HepG2 (cell line): ENCODE measurements around the gene PLCG1. TPM values are rescaled to one million over a fixed set of nuclear protein-coding genes. Genes with fewer than 3 reads are reported as not detected.

Experiments
- AHR ChIP-seq: IDR thresholded peaks from 2 replicates; pipeline ENCODE4 v1.6.1; 2018; ENCODE audit warnings: missing genetic modification reagents, missing compliant biosample characterization
- FOSL2 ChIP-seq: sonication (generic); formaldehyde crosslinking; IDR thresholded peaks from 2 replicates; pipeline ENCODE4 v1.4.0; 2020; ENCODE audit warnings: missing genetic modification reagents
- FUBP1 ChIP-seq: sonication (generic); formaldehyde crosslinking; IDR thresholded peaks from 2 replicates; pipeline ENCODE4 v1.5.1; 2020; ENCODE audit warnings: missing genetic modification reagents, mild to moderate bottlenecking, borderline replicate concordance
- GATAD1 ChIP-seq: IDR thresholded peaks from 2 replicates; pipeline ENCODE4 v1.6.1; 2016; ENCODE audit warnings: missing genetic modification reagents, missing compliant biosample characterization
- ISX ChIP-seq: sonication (generic); formaldehyde crosslinking; conservative IDR thresholded peaks from 2 replicates; pipeline ENCODE4 v1.5.0; 2020; ENCODE audit warnings: missing genetic modification reagents
- MEIS1 ChIP-seq: sonication (generic); formaldehyde crosslinking; IDR thresholded peaks from 2 replicates; pipeline ENCODE4 v1.9.0; 2021; ENCODE audit warnings: mild to moderate bottlenecking, missing genetic modification reagents, moderate library complexity, borderline replicate concordance
- MNT ChIP-seq: fragments of 450-650 bp; IDR thresholded peaks from 2 replicates; pipeline ENCODE4 v1.6.1; 2016
- NFKB2 ChIP-seq: sonication (generic); formaldehyde crosslinking; IDR thresholded peaks from 2 replicates; pipeline ENCODE4 v1.4.0; 2020; ENCODE audit warnings: missing genetic modification reagents, borderline replicate concordance
- RELA ChIP-seq: sonication (generic); formaldehyde crosslinking; IDR thresholded peaks from 2 replicates; pipeline ENCODE4 v1.4.0; 2020; ENCODE audit warnings: missing genetic modification reagents
- RNF2 ChIP-seq: fragments of 450-650 bp; conservative IDR thresholded peaks from 2 replicates; pipeline ENCODE4 v1.6.1; 2016; ENCODE audit warnings: low read depth
- SYNCRIP ChIP-seq: fragments of 200-400 bp; formaldehyde crosslinking; IDR thresholded peaks from 2 replicates; pipeline ENCODE4 v1.6.1; 2018; ENCODE audit warnings: mild to moderate bottlenecking, low read depth, low read length; ENCODE audit not compliant: insufficient read depth
- TFDP2 ChIP-seq: sonication (generic); formaldehyde crosslinking; IDR thresholded peaks from 2 replicates; pipeline ENCODE4 v1.4.0; 2020; ENCODE audit warnings: missing genetic modification reagents
- ZBTB33 ChIP-seq: sonication (generic); formaldehyde crosslinking; IDR thresholded peaks from 2 replicates; pipeline ENCODE4 v1.4.0; 2020; ENCODE audit warnings: missing genetic modification reagents
- ZC3H13 ChIP-seq: sonication (generic); formaldehyde crosslinking; IDR thresholded peaks from 2 replicates; pipeline ENCODE4 v1.8.1; 2023; ENCODE audit warnings: mild to moderate bottlenecking, missing genetic modification reagents, moderate library complexity
- ZFP36L1 ChIP-seq: sonication (generic); formaldehyde crosslinking; IDR thresholded peaks from 2 replicates; pipeline ENCODE4 v1.8.0; 2022; ENCODE audit warnings: mild to moderate bottlenecking, missing genetic modification reagents, moderate library complexity
- ZNF121 ChIP-seq: sonication (generic); formaldehyde crosslinking; IDR thresholded peaks from 2 replicates; pipeline ENCODE4 v1.5.0; 2020; ENCODE audit warnings: mild to moderate bottlenecking, missing genetic modification reagents
- ZNF292 ChIP-seq: sonication (generic); formaldehyde crosslinking; IDR thresholded peaks from 2 replicates; pipeline ENCODE4 v1.8.1; 2022; ENCODE audit warnings: mild to moderate bottlenecking, low read depth, missing genetic modification reagents, borderline replicate concordance
- ZNF367 ChIP-seq: sonication (generic); formaldehyde crosslinking; IDR thresholded peaks from 2 replicates; pipeline ENCODE4 v1.4.0; 2020; ENCODE audit warnings: missing genetic modification reagents, borderline replicate concordance
- ZNF720 ChIP-seq: sonication (generic); formaldehyde crosslinking; IDR thresholded peaks from 2 replicates; pipeline ENCODE4 v1.4.0; 2020; ENCODE audit warnings: missing genetic modification reagents
- ZNF740 ChIP-seq: sonication (generic); formaldehyde crosslinking; IDR thresholded peaks from 2 replicates; pipeline ENCODE4 v1.4.0; 2020; ENCODE audit warnings: missing genetic modification reagents
- ZNF777 ChIP-seq: sonication (generic); formaldehyde crosslinking; IDR thresholded peaks from 2 replicates; pipeline ENCODE4 v1.4.0; 2020; ENCODE audit warnings: missing genetic modification reagents
- ZNF883 ChIP-seq: sonication (generic); formaldehyde crosslinking; IDR thresholded peaks from 2 replicates; pipeline ENCODE4 v1.5.1; 2020; ENCODE audit warnings: mild to moderate bottlenecking, missing genetic modification reagents; ENCODE audit errors: not compliant biosample characterization
- ZNF891 ChIP-seq: sonication (generic); formaldehyde crosslinking; IDR thresholded peaks from 2 replicates; pipeline ENCODE4 v1.5.0; 2020; ENCODE audit warnings: mild to moderate bottlenecking, missing genetic modification reagents
- polyA plus RNA-seq, 8 experiments: library from polyadenylated mRNA; depleted of rRNA in 3 of 8; stranded (reverse) in 7 of 8; unstranded in 1 of 8; fragments of >200 nt; fragmentation: Illumina TruSeq in 4 of 8; extraction: Trizol in 4 of 8; gene quantifications; 2 replicates each; pipeline versions ENCODE4 v1.2.1 to v1.2.3, GENCODE V29; 2011 to 2016; ENCODE audit warnings: low read depth in 4 of 8, missing spikeins in 1 of 8, mixed read lengths in 1 of 8; ENCODE audit not compliant: insufficient read depth in 1 of 8
- total RNA-seq, 5 experiments: library from RNA; depleted of rRNA; stranded (reverse); fragments of >200 nt; fragmentation: Illumina TruSeq; extraction: Trizol; gene quantifications; 2 replicates each; pipeline ENCODE4 v1.2.3, GENCODE V29; 2016; ENCODE audit warnings: low read depth in 1 of 5

Gene PLCG1
- total and polyA plus RNA-seq, 2 of the 13 experiments (the other 11 are each of a cell fraction or from before 2014, with no cell fraction given): 85.3 to 158 TPM

- no peak for TF ChIP-seq ZC3H13
- TF ChIP-seq RELA (CRISPR knock-in tag): peak; percentile 92
- 0 out of 2 replicates have a peak, but pooled peaks have one; percentile 29 for TF ChIP-seq ZNF292 (CRISPR knock-in tag)
- peak; percentile 64; the same call in 1 of the 2 replicates for TF ChIP-seq ZNF891 (CRISPR knock-in tag)
- TF ChIP-seq ZNF121: no peak
- peak; percentile 68; the same call in 1 of the 2 replicates for TF ChIP-seq MEIS1 (CRISPR knock-in tag)
- TF ChIP-seq MNT: no peak
- TF ChIP-seq FUBP1 (CRISPR knock-in tag): no peak
- TF ChIP-seq ZNF883: peak; percentile 86
- no peak; the same call in 1 of the 2 replicates for TF ChIP-seq ZBTB33 (CRISPR knock-in tag)
- no peak for TF ChIP-seq ZNF367 (CRISPR knock-in tag)
- no peak for TF ChIP-seq ISX
- peak; percentile 60 for TF ChIP-seq FOSL2 (CRISPR knock-in tag)
- TF ChIP-seq NFKB2 (CRISPR knock-in tag): peak; percentile 63; the same call in 1 of the 2 replicates
- TF ChIP-seq AHR (CRISPR knock-in tag): 0 out of 2 replicates have a peak, but pooled peaks have one; percentile 59
- no peak for TF ChIP-seq ZFP36L1 (CRISPR knock-in tag)
- TF ChIP-seq TFDP2: peak; percentile 49; the same call in 1 of the 2 replicates
- TF ChIP-seq SYNCRIP: no peak
- no peak; the same call in 1 of the 2 replicates for TF ChIP-seq ZNF777 (CRISPR knock-in tag)
- 0 out of 2 replicates have a peak, but pooled peaks have one; percentile 60 for TF ChIP-seq GATAD1 (CRISPR knock-in tag)
- TF ChIP-seq ZNF740 (CRISPR knock-in tag): no peak
- peak; percentile 71; the same call in 1 of the 2 replicates for TF ChIP-seq RNF2
- TF ChIP-seq ZNF720 (CRISPR knock-in tag): no peak
Observed at GRCh38 chr20:41135187-41135887, 2.0 kb upstream of the PLCG1 start (continued).
